NCI-H1048 (cell line): ENCODE results near the gene VSX2.

Experiments used
- DNase-seq: peaks from one replicate; lab custom pipeline; 2025; lab: John Stamatoyannopoulos, UW

Gene VSX2

GRCh38 chr14:74238974-74239847 lies at the start of gene VSX2:
Gene VSX2 (plus strand): TSS chr14:74239449. CDS start chr14:74239562, 113 bp downstream.
- no peak for DNase-seq

GRCh38 chr14:74190927-74191575 lies 48.2 kb upstream of the VSX2 start:
- no peak for DNase-seq

GRCh38 chr14:74194506-74195274 lies 44.6 kb upstream of the VSX2 start:
- no peak for DNase-seq

GRCh38 chr14:74195623-74196022 lies 43.6 kb upstream of the VSX2 start:
- no peak for DNase-seq

GRCh38 chr14:74198441-74199234 lies 40.6 kb upstream of the VSX2 start:
- no peak for DNase-seq

GRCh38 chr14:74202113-74202512 lies 37.1 kb upstream of the VSX2 start:
- DNase-seq, result no peak

- no peak for DNase-seq
Observed at GRCh38 chr14:74203639-74204038, 35.6 kb upstream of the VSX2 start.

- DNase-seq, result no peak
Observed at GRCh38 chr14:74204491-74204890, 34.8 kb upstream of the VSX2 start.

GRCh38 chr14:74205882-74206281 lies 33.4 kb upstream of the VSX2 start:
- DNase-seq, result no peak

- no peak for DNase-seq
Observed at GRCh38 chr14:74207943-74208342, 31.3 kb upstream of the VSX2 start.

GRCh38 chr14:74208642-74209041 lies 30.6 kb upstream of the VSX2 start:
- no peak for DNase-seq

GRCh38 chr14:74211945-74212580 lies 27.2 kb upstream of the VSX2 start:
- no peak for DNase-seq

GRCh38 chr14:74213907-74214803 lies 25.1 kb upstream of the VSX2 start:
- DNase-seq, result no peak

- no peak for DNase-seq
Observed at GRCh38 chr14:74216671-74217070, 22.6 kb upstream of the VSX2 start.

- DNase-seq, result no peak
Observed at GRCh38 chr14:74217672-74218448, 21.4 kb upstream of the VSX2 start.

GRCh38 chr14:74218462-74218861 lies 20.8 kb upstream of the VSX2 start:
- no peak for DNase-seq

GRCh38 chr14:74219277-74220205 lies 19.7 kb upstream of the VSX2 start:
- no peak for DNase-seq

- DNase-seq, result no peak
Observed at GRCh38 chr14:74220991-74221390, 18.3 kb upstream of the VSX2 start.
